Neural cell (in vitro differentiated cells): ENCODE data around the gene ELP1. TPM values are rescaled to one million over a fixed set of nuclear protein-coding genes. Genes with fewer than 3 reads are reported as not detected.

Experiments
- H2AFZ ChIP-seq: fragments of 200-600, 300-800 bp; sonication (generic), shearing (Covaris generic); 2 replicates; pipeline ENCODE4 v1.6.0; 2014; ENCODE audit warnings: low read depth, mild to moderate bottlenecking, antibody characterized with exemption, low read length, moderate library complexity
- H3F3A ChIP-seq: fragments of 200-600 bp; shearing (Covaris generic); 2 replicates; pipeline ENCODE4 v1.6.1; 2016; ENCODE audit warnings: mild to moderate bottlenecking, moderate library complexity, mixed read lengths, antibody characterized with exemption, low read length; ENCODE audit not compliant: insufficient read depth, poor library complexity, severe bottlenecking
- H3K27ac ChIP-seq: fragments of 200-600, 300-800 bp; sonication (generic), shearing (Covaris generic); 2 replicates; pipeline ENCODE4 v1.5.1; 2014; ENCODE audit warnings: mild to moderate bottlenecking, low read length, moderate library complexity
- H3K27me3 ChIP-seq: fragments of 300-800, 200-600 bp; sonication (generic), shearing (Covaris generic); 2 replicates; pipeline ENCODE4 v1.6.0; 2014; ENCODE audit warnings: mild to moderate bottlenecking, low read depth, low read length, moderate library complexity; ENCODE audit not compliant: insufficient read depth
- H3K36me3 ChIP-seq: fragments of 300-800, 200-600 bp; sonication (generic), shearing (Covaris generic); 2 replicates; pipeline ENCODE4 v1.5.1; 2014; ENCODE audit warnings: mild to moderate bottlenecking, antibody characterized with exemption, low read length, moderate library complexity; ENCODE audit not compliant: insufficient read depth
- H3K4me2 ChIP-seq: fragments of 300-800, 200-600 bp; sonication (generic), shearing (Covaris generic); 2 replicates; pipeline ENCODE4 v1.6.0; 2014; ENCODE audit warnings: mild to moderate bottlenecking, low read length
- H3K4me3 ChIP-seq: fragments of 300-800, 200-600 bp; sonication (generic), shearing (Covaris generic); 2 replicates; pipeline ENCODE4 v1.5.1; 2014; ENCODE audit warnings: mild to moderate bottlenecking, low read length, moderate library complexity
- H3K79me2 ChIP-seq: fragments of 200-600 bp; shearing (Covaris generic); replicated peaks from 2 replicates; pipeline ENCODE4 v1.6.0; 2014; ENCODE audit warnings: mild to moderate bottlenecking, low read length, moderate library complexity; ENCODE audit not compliant: insufficient read depth
- H3K9ac ChIP-seq: fragments of 300-800, 200-600 bp; sonication (generic), shearing (Covaris generic); 2 replicates; pipeline ENCODE4 v1.6.1; 2016; ENCODE audit warnings: mild to moderate bottlenecking, low read length, mixed read lengths
- H3K9me2 ChIP-seq: fragments of 200-600 bp; shearing (Covaris generic); 2 replicates; pipeline ENCODE4 v1.6.1; 2016; ENCODE audit warnings: mild to moderate bottlenecking, low read length, mixed read lengths; ENCODE audit not compliant: insufficient read depth
- H3K9me3 ChIP-seq: fragments of 200-600, 300-800 bp; sonication (generic), shearing (Covaris generic); 2 replicates; pipeline ENCODE4 v1.6.1; 2016; ENCODE audit warnings: mild to moderate bottlenecking, mixed run types, low read length, moderate library complexity, mixed read lengths
- H4K20me1 ChIP-seq: fragments of 200-600 bp; shearing (Covaris generic); 2 replicates; pipeline ENCODE4 v1.6.1; 2016; ENCODE audit warnings: mild to moderate bottlenecking, mixed run types; ENCODE audit not compliant: insufficient read depth
- EP300 ChIP-seq: fragments of 450-650 bp; conservative IDR thresholded peaks from 2 replicates; pipeline ENCODE4 v1.6.1; 2014; ENCODE audit warnings: antibody characterized with exemption, mild to moderate bottlenecking, moderate library complexity; ENCODE audit not compliant: poor library complexity, severe bottlenecking
- EZH2 ChIP-seq: fragments of 200-600, 300-800 bp; shearing (Covaris generic), sonication (generic); IDR thresholded peaks from 2 replicates; pipeline ENCODE4 v1.6.1; 2014; ENCODE audit warnings: antibody characterized with exemption, low read length, borderline replicate concordance, mild to moderate bottlenecking; ENCODE audit not compliant: insufficient read depth, poor library complexity, severe bottlenecking
- POLR2AphosphoS5 ChIP-seq: IDR thresholded peaks from 2 replicates; pipeline ENCODE4 v1.6.1; 2012
- RAD21 ChIP-seq: fragments of 450-650 bp; conservative IDR thresholded peaks from 2 replicates; pipeline ENCODE4 v1.6.1; 2014; ENCODE audit warnings: antibody characterized with exemption, mild to moderate bottlenecking, moderate library complexity
- REST ChIP-seq: IDR thresholded peaks from 2 replicates; pipeline ENCODE4 v1.6.1; 2012; ENCODE audit warnings: borderline replicate concordance
- SMC3 ChIP-seq: fragments of 450-650 bp; conservative IDR thresholded peaks from 2 replicates; pipeline ENCODE4 v1.6.1; 2014; ENCODE audit warnings: antibody characterized with exemption, mild to moderate bottlenecking, moderate library complexity; ENCODE audit not compliant: poor library complexity
- TAF1 ChIP-seq: IDR thresholded peaks from 2 replicates; pipeline ENCODE4 v1.6.1; 2012; ENCODE audit warnings: low read depth
- polyA plus RNA-seq: library from polyadenylated mRNA; depleted of rRNA; stranded (reverse); fragments of >200 nt; gene quantifications from 2 replicates; pipeline ENCODE4 v1.2.3, GENCODE V29; 2014

Gene ELP1
- polyA plus RNA-seq, 1 donor from 2014 or later = 112 TPM

- no peak overlapping the region for H2AFZ ChIP-seq
- no peak overlapping the region for H3K4me3 ChIP-seq
- peaks cover 32% of the 10 kb centered on the region for H3K36me3 ChIP-seq
- no peak for TF ChIP-seq TAF1
- TF ChIP-seq RAD21 = no peak
- no peak for TF ChIP-seq REST
- no peak overlapping the region for H3K4me2 ChIP-seq
- no peaks in the 10 kb centered on the region for H3K79me2 ChIP-seq
- no peaks in the 10 kb centered on the region for H3K9me3 ChIP-seq
- H3K27ac ChIP-seq = no peak overlapping the region
- no peaks in the 10 kb centered on the region for H3F3A ChIP-seq
- H4K20me1 ChIP-seq = no peaks in the 10 kb centered on the region
- no peaks in the 10 kb centered on the region for H3K9me2 ChIP-seq
- no peak overlapping the region for H3K9ac ChIP-seq
- H3K27me3 ChIP-seq = no peaks in the 10 kb centered on the region
Observed at GRCh38 chr9:108883085-108883484, 50.8 kb downstream of the ELP1 start.

- Histone ChIP-seq H3K27me3 (no peaks in the 10 kb centered on the region), H3K9me2 (no peaks in the 10 kb centered on the region), H3K9me3 (no peaks in the 10 kb centered on the region), H2AFZ (no peak overlapping the region), H3K27ac (no peak overlapping the region), H3K9ac (no peak overlapping the region), H3K36me3 (peaks cover 37% of the 10 kb centered on the region), H4K20me1 (no peaks in the 10 kb centered on the region), H3F3A (no peaks in the 10 kb centered on the region), H3K4me2 (no peak overlapping the region), H3K4me3 (no peak overlapping the region), H3K79me2 (no peaks in the 10 kb centered on the region)
- no peak for TF ChIP-seq TAF1
- TF ChIP-seq EP300 = no peak
- no peak for TF ChIP-seq SMC3
- no peak for TF ChIP-seq REST
- no peak for TF ChIP-seq EZH2
- TF ChIP-seq POLR2AphosphoS5 = no peak
- TF ChIP-seq RAD21 = no peak
Observed at GRCh38 chr9:108882052-108882888, 51.7 kb downstream of the ELP1 start.
